CD14-positive monocyte (primary cell): ENCODE data around the gene SIGLEC7. TPM values are rescaled to one million over a fixed set of nuclear protein-coding genes. Genes with fewer than 3 reads are reported as not detected.
"Not testable (repeated sequence)": the region's sequence is repeated elsewhere in the genome, so short reads cannot be mapped to it uniquely, and the experiment has no call there.

ENCODE experiments used
- DNase-seq, 3 donors: peaks; one replicate each; pipeline ENCODE4 v3.0.0-alpha.2; 2011 to 2022
- H2AFZ ChIP-seq: 2 replicates; pipeline ENCODE4 v1.6.0; 2012; ENCODE audit warnings: mild to moderate bottlenecking, low read depth, low read length, inconsistent platforms; ENCODE audit not compliant: insufficient read depth, poor library complexity, severe bottlenecking
- H3K27ac ChIP-seq, 2 donors: 1 replicate in 1 of 2; 2 replicates in 1 of 2; pipeline ENCODE4 v1.5.1; 2012 to 2013; ENCODE audit warnings: low read length in 2 of 2, control low read depth in 1 of 2, inconsistent platforms in 1 of 2, low read depth in 1 of 2, mild to moderate bottlenecking in 1 of 2
- H3K27me3 ChIP-seq, 2 donors: one replicate each; pipeline versions ENCODE4 v1.6.0 to v1.6.1; 2011 to 2013; ENCODE audit warnings: low read length in 2 of 2; ENCODE audit not compliant: control insufficient read depth in 2 of 2, insufficient read depth in 2 of 2
- H3K36me3 ChIP-seq, 2 donors: replicated peaks in 1 of 2; 1 replicate in 1 of 2; 2 replicates in 1 of 2; pipeline versions ENCODE4 v1.5.1 to v1.6.1; 2012 to 2013; ENCODE audit warnings: low read length in 2 of 2, control low read depth in 1 of 2, inconsistent platforms in 1 of 2, mild to moderate bottlenecking in 1 of 2; ENCODE audit not compliant: insufficient read depth in 2 of 2, control insufficient read depth in 1 of 2
- H3K4me1 ChIP-seq, 2 donors: 1 replicate in 1 of 2; 2 replicates in 1 of 2; pipeline versions ENCODE4 v1.5.1 to v1.6.1; 2012 to 2013; ENCODE audit warnings: low read length in 2 of 2, control low read depth in 1 of 2, inconsistent platforms in 1 of 2, mild to moderate bottlenecking in 1 of 2, moderate library complexity in 1 of 2; ENCODE audit not compliant: insufficient read depth in 2 of 2, control insufficient read depth in 1 of 2
- H3K4me2 ChIP-seq: replicated peaks from 2 replicates; pipeline ENCODE3; 2012; ENCODE audit warnings: low read length, moderate library complexity, mild to moderate bottlenecking; ENCODE audit not compliant: poor library complexity, severe bottlenecking; ENCODE audit errors: extremely low read depth
- H3K4me3 ChIP-seq, 3 experiments: fragments of 200-600 bp in 1 of 3; sonication (generic) in 1 of 3; replicated peaks in 1 of 3; 1 replicate in 2 of 3; 2 replicates in 1 of 3; pipeline ENCODE4 v1.5.1; 2011 to 2013; ENCODE audit warnings: low read length in 3 of 3, mild to moderate bottlenecking in 3 of 3, control low read depth in 2 of 3, low read depth in 2 of 3, inconsistent platforms in 1 of 3, moderate library complexity in 1 of 3
- H3K79me2 ChIP-seq: 2 replicates; pipeline ENCODE4 v1.6.0; 2012; ENCODE audit warnings: mild to moderate bottlenecking, control low read depth, inconsistent platforms, low read length, moderate library complexity; ENCODE audit not compliant: insufficient read depth
- H3K9ac ChIP-seq: 2 replicates; pipeline ENCODE4 v1.6.0; 2017; ENCODE audit warnings: low read length, mild to moderate bottlenecking; ENCODE audit not compliant: insufficient read depth, poor library complexity, severe bottlenecking
- H3K9me3 ChIP-seq, 2 donors: replicated peaks in 1 of 2; 1 replicate in 1 of 2; 2 replicates in 1 of 2; pipeline versions ENCODE4 v1.5.1 to v1.6.1; 2012 to 2013; ENCODE audit warnings: low read length in 2 of 2, control low read depth in 1 of 2; ENCODE audit not compliant: control insufficient read depth in 1 of 2, insufficient read depth in 1 of 2
- H4K20me1 ChIP-seq: 2 replicates; pipeline ENCODE4 v1.6.0; 2012; ENCODE audit warnings: mild to moderate bottlenecking, low read length, control low read depth, moderate library complexity; ENCODE audit not compliant: insufficient read depth
- H3K27ac Mint-ChIP-seq, 7 donors: one replicate each; pipeline ENCODE4 v1.8.0; 2020; ENCODE audit warnings: mild to moderate bottlenecking in 7 of 7, mixed read lengths in 7 of 7, moderate library complexity in 6 of 7, inconsistent platforms in 2 of 7
- H3K27me3 Mint-ChIP-seq, 3 donors: one replicate each; pipeline ENCODE4 v1.8.0; 2021 to 2022; ENCODE audit warnings: low read depth in 3 of 3, mild to moderate bottlenecking in 3 of 3, mixed read lengths in 3 of 3, moderate library complexity in 3 of 3, inconsistent platforms in 1 of 3
- H3K36me3 Mint-ChIP-seq, 2 donors: one replicate each; pipeline ENCODE4 v1.8.0; 2020; ENCODE audit warnings: mixed read lengths in 2 of 2, inconsistent platforms in 1 of 2, mild to moderate bottlenecking in 1 of 2
- H3K4me1 Mint-ChIP-seq: one replicate; pipeline ENCODE4 v1.8.0; 2020; ENCODE audit warnings: mild to moderate bottlenecking, mixed read lengths
- H3K4me3 Mint-ChIP-seq, 2 donors: one replicate each; pipeline ENCODE4 v1.8.0; 2020; ENCODE audit warnings: mild to moderate bottlenecking in 2 of 2, mixed read lengths in 2 of 2, moderate library complexity in 1 of 2
- H3K9me3 Mint-ChIP-seq, 7 donors: one replicate each; pipeline ENCODE4 v1.8.0; 2020 to 2022; ENCODE audit warnings: mixed read lengths in 7 of 7, mild to moderate bottlenecking in 6 of 7, moderate library complexity in 6 of 7, inconsistent platforms in 2 of 7
- WGBS: methylation state at CpG from one replicate; pipeline ENCODE4 v1.1.5; 2013; ENCODE audit warnings: missing lambda C conversion rate; ENCODE audit not compliant: insufficient coverage; 5-methylcytosine and 5-hydroxymethylcytosine counted together
- intact Hi-C, 2 donors: fragments of 100-400 bp; cut with micrococcal nuclease; formaldehyde crosslinking; loops; one replicate each; pipeline versions ENCODE4 v1.15.0 to v1.15.1; 2023
- polyA plus RNA-seq, 3 donors: library from polyadenylated mRNA; depleted of rRNA in 1 of 3; unstranded in 2 of 3; stranded (reverse) in 1 of 3; fragments of 300-500 nt in 2 of 3; fragments of >200 nt in 1 of 3; fragmentation: Illumina TruSeq in 2 of 3; gene quantifications; 1 replicate in 2 of 3; 2 replicates in 1 of 3; pipeline ENCODE4 v1.2.3, GENCODE V29; 2012 to 2021
- TF ChIP-seq, protein P1 (sequence below): fragments of 200-600 bp; IDR thresholded peaks from one replicate; pipeline ENCODE4 v1.8.0; 2022; ENCODE audit warnings: antibody characterized with exemption, mild to moderate bottlenecking

Gene SIGLEC7
- polyA plus RNA-seq, 3 donors: 71.8 to 93.3 (median 82.0) TPM

DNA sequence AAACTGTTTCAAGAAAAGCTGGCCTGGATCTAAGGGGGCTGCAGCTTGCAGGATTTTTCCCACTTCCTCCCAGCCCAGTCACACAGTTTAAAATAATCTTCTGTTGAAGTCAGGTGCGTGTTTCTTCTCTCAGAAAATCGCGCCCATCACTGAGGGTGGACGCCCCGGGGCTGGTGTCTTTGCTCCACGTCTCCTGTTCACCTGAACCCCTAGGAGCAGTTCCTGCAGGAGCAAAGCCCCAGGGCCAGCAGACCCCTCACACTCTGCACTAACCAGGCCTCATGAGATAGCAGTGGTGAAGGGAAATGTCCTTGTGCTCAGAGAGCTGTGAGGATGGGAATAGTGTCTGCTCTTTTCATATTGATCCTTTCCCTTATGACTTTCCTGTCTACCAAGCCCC lies 920 bp upstream of the SIGLEC7 start:
- intact Hi-C loops: no loop called here
- H3K4me1 Mint-ChIP-seq: peaks cover 98% of the 10 kb centered on the region
- H3K9me3 Mint-ChIP-seq: no peaks in the 10 kb centered on the region
- Histone ChIP-seq H3K27ac (peak overlapping the region; percentile 98 to 99), H3K4me1 (peaks cover 99 to 100% of the 10 kb centered on the region in 2 donors), H3K79me2 (peaks cover 70% of the 10 kb centered on the region), H3K9me3 (no peaks in the 10 kb centered on the region), H3K4me2 (peak overlapping the region; percentile 76), H3K4me3 (peak overlapping the region in 1 of 3 experiments; percentile 72), H3K36me3 (peaks cover 11 to 15% of the 10 kb centered on the region in 2 donors), H3K9ac (no peak overlapping the region), H4K20me1 (peaks cover 5% of the 10 kb centered on the region), H2AFZ (no peak overlapping the region), H3K27me3 (no peaks in the 10 kb centered on the region)
- peak overlapping the region in 1 of 2 donors; percentile 92 for H3K4me3 Mint-ChIP-seq
- DNase-seq: no peak
- H3K27ac Mint-ChIP-seq: peak overlapping the region; percentile 94 to 100 (median 98)
- no peaks in the 10 kb centered on the region for H3K27me3 Mint-ChIP-seq
- peaks cover 43 to 74% of the 10 kb centered on the region in 2 donors for H3K36me3 Mint-ChIP-seq
- no CpG with 5 or more reads among the region's 6 CpGs for WGBS
- TF ChIP-seq, protein P1, sequence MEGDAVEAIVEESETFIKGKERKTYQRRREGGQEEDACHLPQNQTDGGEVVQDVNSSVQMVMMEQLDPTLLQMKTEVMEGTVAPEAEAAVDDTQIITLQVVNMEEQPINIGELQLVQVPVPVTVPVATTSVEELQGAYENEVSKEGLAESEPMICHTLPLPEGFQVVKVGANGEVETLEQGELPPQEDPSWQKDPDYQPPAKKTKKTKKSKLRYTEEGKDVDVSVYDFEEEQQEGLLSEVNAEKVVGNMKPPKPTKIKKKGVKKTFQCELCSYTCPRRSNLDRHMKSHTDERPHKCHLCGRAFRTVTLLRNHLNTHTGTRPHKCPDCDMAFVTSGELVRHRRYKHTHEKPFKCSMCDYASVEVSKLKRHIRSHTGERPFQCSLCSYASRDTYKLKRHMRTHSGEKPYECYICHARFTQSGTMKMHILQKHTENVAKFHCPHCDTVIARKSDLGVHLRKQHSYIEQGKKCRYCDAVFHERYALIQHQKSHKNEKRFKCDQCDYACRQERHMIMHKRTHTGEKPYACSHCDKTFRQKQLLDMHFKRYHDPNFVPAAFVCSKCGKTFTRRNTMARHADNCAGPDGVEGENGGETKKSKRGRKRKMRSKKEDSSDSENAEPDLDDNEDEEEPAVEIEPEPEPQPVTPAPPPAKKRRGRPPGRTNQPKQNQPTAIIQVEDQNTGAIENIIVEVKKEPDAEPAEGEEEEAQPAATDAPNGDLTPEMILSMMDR: no peak

- H3K9me3 Mint-ChIP-seq, H3K27me3 Mint-ChIP-seq, H2AFZ ChIP-seq, DNase-seq, H3K27me3 ChIP-seq, H3K9me3 ChIP-seq, H4K20me1 ChIP-seq, intact Hi-C loops: not testable (repeated sequence)
- Mint-ChIP-seq H3K4me1 (peaks cover 97% of the 10 kb centered on the region), H3K27ac (peak overlapping the region; percentile 94 to 100 (median 98)), H3K36me3 (peaks cover 44 to 75% of the 10 kb centered on the region in 2 donors), H3K4me3 (peak overlapping the region; percentile 79 to 92)
- Histone ChIP-seq H3K4me1 (peaks cover 99 to 100% of the 10 kb centered on the region in 2 donors), H3K36me3 (peaks cover 26 to 29% of the 10 kb centered on the region in 2 donors), H3K27ac (peak overlapping the region; percentile 98 to 99), H3K9ac (peak overlapping the region; percentile 38), H3K4me2 (peak overlapping the region; percentile 85), H3K4me3 (peak overlapping the region; percentile 41 to 72 (median 44)), H3K79me2 (peaks cover 81% of the 10 kb centered on the region)
- WGBS: 93% methylated on average over 3 of the region's 15 CpGs
Measured at GRCh38 chr19:51142809-51143475, 841 bp downstream of the SIGLEC7 start.
